HEK293 (cell line): ENCODE results near the gene HOXB4.

ENCODE experiments used
- CTCF ChIA-PET: fragments of 350-600 bp; formaldehyde crosslinking; extraction: SDS; loops from one replicate; lab custom pipeline; 2021; ENCODE audit warnings: antibody characterized with exemption; lab: Yijun Ruan, JAX
- POLR2A ChIA-PET: fragments of 300-600 bp; formaldehyde crosslinking; extraction: SDS; loops from one replicate; lab custom pipeline; 2020; ENCODE audit warnings: antibody characterized with exemption, inconsistent platforms; lab: Yijun Ruan, JAX
- H3K27ac ChIP-seq: fragments of 200-500 bp; sonication (Bioruptor generic); 2 replicates; pipeline ENCODE4 v1.5.1; 2014; ENCODE audit warnings: low read depth, low read length, control low read depth, inconsistent platforms; ENCODE audit errors: extremely low read depth
- H3K36me3 ChIP-seq, 2 experiments: fragments of 200-500 bp in 1 of 2; sonication (Bioruptor generic) in 1 of 2; 1 replicate in 1 of 2; 2 replicates in 1 of 2; pipeline ENCODE4 v1.5.1; 2014 to 2017; ENCODE audit warnings: inconsistent platforms in 2 of 2, low read length in 2 of 2; ENCODE audit not compliant: control insufficient read depth in 2 of 2, insufficient read depth in 1 of 2
- H3K4me1 ChIP-seq: fragments of 200-500 bp; sonication (Bioruptor generic); 2 replicates; pipeline ENCODE4 v1.5.1; 2014; ENCODE audit warnings: mild to moderate bottlenecking, low read length, inconsistent platforms; ENCODE audit not compliant: control insufficient read depth, insufficient read depth
- H3K4me3 ChIP-seq: 2 replicates; pipeline ENCODE4 v1.5.1; 2011; ENCODE audit warnings: low read depth, mild to moderate bottlenecking, control low read depth, low read length, moderate library complexity
- H3K9me3 ChIP-seq: fragments of 200-500 bp; sonication (Bioruptor generic); 2 replicates; pipeline ENCODE4 v1.5.1; 2014; ENCODE audit warnings: low read depth, low read length, inconsistent platforms; ENCODE audit not compliant: control insufficient read depth, insufficient read depth
- HOXC10 ChIP-seq: sonication (generic); formaldehyde crosslinking; IDR thresholded peaks from 2 replicates; pipeline ENCODE4 v1.8.1; 2023; ENCODE audit warnings: mild to moderate bottlenecking, missing genetic modification reagents
- KLF16 ChIP-seq: fragments of 450-650 bp; formaldehyde crosslinking; IDR thresholded peaks from 2 replicates; pipeline ENCODE4 v1.5.1; 2017; ENCODE audit warnings: missing biosample characterization, missing genetic modification characterization
- MZF1 ChIP-seq: fragments of 450-650 bp; formaldehyde crosslinking; IDR thresholded peaks from 2 replicates; pipeline ENCODE4 v1.5.1; 2017; ENCODE audit warnings: missing biosample characterization, missing genetic modification characterization, borderline replicate concordance
- SETDB1 ChIP-seq: IDR thresholded peaks from one replicate; pipeline ENCODE4 v1.6.1; 2017; ENCODE audit warnings: mild to moderate bottlenecking, low read length, moderate library complexity, mixed read lengths; ENCODE audit not compliant: insufficient read length
- SP2 ChIP-seq: fragments of 450-650 bp; formaldehyde crosslinking; IDR thresholded peaks from 2 replicates; pipeline ENCODE4 v1.5.1; 2016; ENCODE audit warnings: missing biosample characterization, missing genetic modification characterization
- TRIM28 ChIP-seq: IDR thresholded peaks from 2 replicates; pipeline ENCODE4 v1.6.1; 2011; ENCODE audit warnings: low read length, control low read depth, borderline replicate concordance
- ZBTB1 ChIP-seq: fragments of 450-650 bp; formaldehyde crosslinking; IDR thresholded peaks from 2 replicates; pipeline ENCODE4 v1.5.1; 2016; ENCODE audit warnings: missing biosample characterization, missing genetic modification characterization
- ZBTB20 ChIP-seq: fragments of 450-650 bp; formaldehyde crosslinking; IDR thresholded peaks from 2 replicates; pipeline ENCODE4 v1.5.1; 2016; ENCODE audit warnings: missing biosample characterization, missing genetic modification characterization
- ZNF146 ChIP-seq: fragments of 450-650 bp; formaldehyde crosslinking; IDR thresholded peaks from 2 replicates; pipeline ENCODE4 v1.5.1; 2016; ENCODE audit warnings: missing biosample characterization, missing genetic modification characterization
- ZNF155 ChIP-seq: fragments of 450-650 bp; formaldehyde crosslinking; IDR thresholded peaks from 2 replicates; pipeline ENCODE4 v1.5.1; 2016; ENCODE audit warnings: missing biosample characterization, missing genetic modification characterization
- ZNF169 ChIP-seq: fragments of 450-650 bp; formaldehyde crosslinking; IDR thresholded peaks from 2 replicates; pipeline ENCODE4 v1.5.1; 2016; ENCODE audit warnings: missing biosample characterization, missing genetic modification characterization
- ZNF175 ChIP-seq: fragments of 450-650 bp; formaldehyde crosslinking; IDR thresholded peaks from 2 replicates; pipeline ENCODE4 v1.5.1; 2016; ENCODE audit warnings: missing biosample characterization, missing genetic modification characterization
- ZNF221 ChIP-seq: fragments of 450-650 bp; formaldehyde crosslinking; IDR thresholded peaks from 2 replicates; pipeline ENCODE4 v1.5.1; 2017; ENCODE audit warnings: missing biosample characterization, missing genetic modification characterization, borderline replicate concordance
- ZNF239 ChIP-seq: fragments of 450-650 bp; formaldehyde crosslinking; IDR thresholded peaks from 2 replicates; pipeline ENCODE4 v1.5.1; 2016; ENCODE audit warnings: missing biosample characterization, missing genetic modification characterization
- ZNF24 ChIP-seq: fragments of 450-650 bp; formaldehyde crosslinking; IDR thresholded peaks from 2 replicates; pipeline ENCODE4 v1.5.1; 2016; ENCODE audit warnings: missing biosample characterization, missing genetic modification characterization
- ZNF324 ChIP-seq: fragments of 450-650 bp; formaldehyde crosslinking; IDR thresholded peaks from 2 replicates; pipeline ENCODE4 v1.5.1; 2016; ENCODE audit warnings: missing biosample characterization, missing genetic modification characterization
- ZNF335 ChIP-seq: fragments of 450-650 bp; formaldehyde crosslinking; conservative IDR thresholded peaks from 2 replicates; pipeline ENCODE4 v1.5.1; 2016; ENCODE audit warnings: missing biosample characterization, missing genetic modification characterization
- ZNF366 ChIP-seq: fragments of 450-650 bp; formaldehyde crosslinking; conservative IDR thresholded peaks from 2 replicates; pipeline ENCODE4 v1.5.1; 2016; ENCODE audit warnings: missing biosample characterization, missing genetic modification characterization
- ZNF391 ChIP-seq: fragments of 450-650 bp; formaldehyde crosslinking; IDR thresholded peaks from 2 replicates; pipeline ENCODE4 v1.5.1; 2016; ENCODE audit warnings: low read depth, missing biosample characterization, missing genetic modification characterization, borderline replicate concordance
- ZNF544 ChIP-seq: fragments of 450-650 bp; formaldehyde crosslinking; IDR thresholded peaks from 2 replicates; pipeline ENCODE4 v1.5.0; 2017; ENCODE audit warnings: missing biosample characterization, missing genetic modification characterization
- ZNF558 ChIP-seq: fragments of 450-650 bp; formaldehyde crosslinking; IDR thresholded peaks from 2 replicates; pipeline ENCODE4 v1.5.1; 2016; ENCODE audit warnings: missing biosample characterization, missing genetic modification characterization
- ZNF560 ChIP-seq: fragments of 450-650 bp; formaldehyde crosslinking; IDR thresholded peaks from 2 replicates; pipeline ENCODE4 v1.5.1; 2017; ENCODE audit warnings: missing biosample characterization, missing genetic modification characterization, borderline replicate concordance
- ZNF621 ChIP-seq: fragments of 450-650 bp; formaldehyde crosslinking; IDR thresholded peaks from 2 replicates; pipeline ENCODE4 v1.5.1; 2017; ENCODE audit warnings: missing biosample characterization, missing genetic modification characterization
- ZNF776 ChIP-seq: fragments of 450-650 bp; formaldehyde crosslinking; IDR thresholded peaks from 2 replicates; pipeline ENCODE4 v1.5.0; 2017; ENCODE audit warnings: missing biosample characterization, missing genetic modification characterization, borderline replicate concordance
- ZNF777 ChIP-seq: fragments of 450-650 bp; formaldehyde crosslinking; IDR thresholded peaks from 2 replicates; pipeline ENCODE4 v1.5.1; 2017; ENCODE audit warnings: missing biosample characterization, missing genetic modification characterization, borderline replicate concordance
- ZNF837 ChIP-seq: fragments of 450-650 bp; formaldehyde crosslinking; IDR thresholded peaks from 2 replicates; pipeline ENCODE4 v1.5.1; 2016; ENCODE audit warnings: missing biosample characterization, missing genetic modification characterization
- ZSCAN30 ChIP-seq: fragments of 450-650 bp; IDR thresholded peaks from 2 replicates; pipeline ENCODE4 v1.5.1; 2018; ENCODE audit warnings: missing biosample characterization, mild to moderate bottlenecking, missing genetic modification characterization, moderate library complexity
- TF ChIP-seq, protein P1 (sequence below): fragments of 450-650 bp; formaldehyde crosslinking; IDR thresholded peaks from 2 replicates; pipeline ENCODE4 v1.5.1; 2016; ENCODE audit warnings: missing biosample characterization, missing genetic modification characterization
- TF ChIP-seq, protein P2 (sequence below): fragments of 450-650 bp; formaldehyde crosslinking; IDR thresholded peaks from 2 replicates; pipeline ENCODE4 v1.5.1; 2017; ENCODE audit warnings: missing biosample characterization, missing genetic modification characterization
- TF ChIP-seq, protein P3 (sequence below): fragments of 450-650 bp; formaldehyde crosslinking; IDR thresholded peaks from 2 replicates; pipeline ENCODE4 v1.5.1; 2016; ENCODE audit warnings: missing biosample characterization, missing genetic modification characterization
- TF ChIP-seq, protein P4 (sequence below): fragments of 450-650 bp; formaldehyde crosslinking; IDR thresholded peaks from 2 replicates; pipeline ENCODE4 v1.5.1; 2017; ENCODE audit warnings: missing biosample characterization, missing genetic modification characterization

Gene HOXB4

DNA sequence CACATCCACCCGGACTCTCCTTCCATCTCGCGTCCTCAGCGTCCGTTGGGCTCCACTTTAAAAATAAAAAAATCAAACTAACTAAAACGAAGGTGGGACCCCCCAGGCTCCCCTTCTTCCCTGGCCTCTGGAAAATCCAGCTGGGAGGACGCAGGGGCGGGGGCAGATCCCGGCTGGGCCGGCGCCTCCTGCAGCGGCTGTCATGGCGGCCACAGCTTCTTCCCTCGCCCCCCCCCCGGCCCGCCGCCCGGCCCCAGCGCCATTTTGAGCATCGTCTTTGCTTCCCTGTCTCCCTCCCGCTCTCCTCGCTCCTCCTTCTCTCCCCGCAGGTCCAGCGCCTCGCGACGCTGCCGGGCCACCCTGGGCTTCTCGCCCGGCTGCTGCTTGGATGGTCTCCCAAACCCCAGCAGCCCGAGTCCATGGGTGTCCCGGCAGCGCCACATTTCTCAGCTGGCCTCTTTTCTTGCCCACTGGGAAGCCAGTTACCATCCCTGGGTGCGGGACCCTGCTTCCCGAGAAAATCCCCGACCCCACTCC, 36.5 kb downstream of the HOXB4 start:
- H3K27ac ChIP-seq = peak overlapping the region; percentile 100
- ChIA-PET CTCF (interaction anchor here (0.6 to 2.8 kb wide), 10 partner anchors 18 to 327 kb away, joined by 3 to 22 read pairs (median 3); no protein-coding TSS in a partner anchor), POLR2A (interaction anchor here (0.6 to 2.8 kb wide), 24 partner anchors 9 to 1175 kb away, joined by 3 to 25 read pairs (median 3); no protein-coding TSS in a partner anchor)
- H3K4me1 ChIP-seq = peaks cover 26% of the 10 kb centered on the region
- peak overlapping the region; percentile 79 for H3K4me3 ChIP-seq
- H3K36me3 ChIP-seq = peaks cover 5 to 11% of the 10 kb centered on the region in 2 experiments; a peak in 2 of 3 replicates
- no peaks in the 10 kb centered on the region for H3K9me3 ChIP-seq
- TF ChIP-seq ZNF560 (tag by site-specific recombination) = no peak
- no peak for TF ChIP-seq SP2 (tag by site-specific recombination)
- TF ChIP-seq ZNF324 = no peak
- TF ChIP-seq ZBTB1 = no peak
- no peak for TF ChIP-seq ZNF837 (tag by site-specific recombination)
- TF ChIP-seq ZSCAN30 (tag by site-specific recombination) = no peak
- TF ChIP-seq ZNF335 (tag by site-specific recombination) = peak; percentile 88
- no peak for TF ChIP-seq SETDB1
- no peak for TF ChIP-seq ZNF155
- TF ChIP-seq, protein P1, sequence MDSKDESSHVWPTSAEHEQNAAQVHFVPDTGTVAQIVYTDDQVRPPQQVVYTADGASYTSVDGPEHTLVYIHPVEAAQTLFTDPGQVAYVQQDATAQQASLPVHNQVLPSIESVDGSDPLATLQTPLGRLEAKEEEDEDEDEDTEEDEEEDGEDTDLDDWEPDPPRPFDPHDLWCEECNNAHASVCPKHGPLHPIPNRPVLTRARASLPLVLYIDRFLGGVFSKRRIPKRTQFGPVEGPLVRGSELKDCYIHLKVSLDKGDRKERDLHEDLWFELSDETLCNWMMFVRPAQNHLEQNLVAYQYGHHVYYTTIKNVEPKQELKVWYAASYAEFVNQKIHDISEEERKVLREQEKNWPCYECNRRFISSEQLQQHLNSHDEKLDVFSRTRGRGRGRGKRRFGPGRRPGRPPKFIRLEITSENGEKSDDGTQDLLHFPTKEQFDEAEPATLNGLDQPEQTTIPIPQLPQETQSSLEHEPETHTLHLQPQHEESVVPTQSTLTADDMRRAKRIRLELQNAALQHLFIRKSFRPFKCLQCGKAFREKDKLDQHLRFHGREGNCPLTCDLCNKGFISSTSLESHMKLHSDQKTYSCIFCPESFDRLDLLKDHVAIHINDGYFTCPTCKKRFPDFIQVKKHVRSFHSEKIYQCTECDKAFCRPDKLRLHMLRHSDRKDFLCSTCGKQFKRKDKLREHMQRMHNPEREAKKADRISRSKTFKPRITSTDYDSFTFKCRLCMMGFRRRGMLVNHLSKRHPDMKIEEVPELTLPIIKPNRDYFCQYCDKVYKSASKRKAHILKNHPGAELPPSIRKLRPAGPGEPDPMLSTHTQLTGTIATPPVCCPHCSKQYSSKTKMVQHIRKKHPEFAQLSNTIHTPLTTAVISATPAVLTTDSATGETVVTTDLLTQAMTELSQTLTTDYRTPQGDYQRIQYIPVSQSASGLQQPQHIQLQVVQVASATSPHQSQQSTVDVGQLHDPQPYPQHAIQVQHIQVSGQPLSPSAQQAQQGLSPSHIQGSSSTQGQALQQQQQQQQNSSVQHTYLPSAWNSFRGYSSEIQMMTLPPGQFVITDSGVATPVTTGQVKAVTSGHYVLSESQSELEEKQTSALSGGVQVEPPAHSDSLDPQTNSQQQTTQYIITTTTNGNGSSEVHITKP (tag by site-specific recombination) = peak; percentile 63
- TF ChIP-seq ZNF239 = no peak
- TF ChIP-seq, protein P2, sequence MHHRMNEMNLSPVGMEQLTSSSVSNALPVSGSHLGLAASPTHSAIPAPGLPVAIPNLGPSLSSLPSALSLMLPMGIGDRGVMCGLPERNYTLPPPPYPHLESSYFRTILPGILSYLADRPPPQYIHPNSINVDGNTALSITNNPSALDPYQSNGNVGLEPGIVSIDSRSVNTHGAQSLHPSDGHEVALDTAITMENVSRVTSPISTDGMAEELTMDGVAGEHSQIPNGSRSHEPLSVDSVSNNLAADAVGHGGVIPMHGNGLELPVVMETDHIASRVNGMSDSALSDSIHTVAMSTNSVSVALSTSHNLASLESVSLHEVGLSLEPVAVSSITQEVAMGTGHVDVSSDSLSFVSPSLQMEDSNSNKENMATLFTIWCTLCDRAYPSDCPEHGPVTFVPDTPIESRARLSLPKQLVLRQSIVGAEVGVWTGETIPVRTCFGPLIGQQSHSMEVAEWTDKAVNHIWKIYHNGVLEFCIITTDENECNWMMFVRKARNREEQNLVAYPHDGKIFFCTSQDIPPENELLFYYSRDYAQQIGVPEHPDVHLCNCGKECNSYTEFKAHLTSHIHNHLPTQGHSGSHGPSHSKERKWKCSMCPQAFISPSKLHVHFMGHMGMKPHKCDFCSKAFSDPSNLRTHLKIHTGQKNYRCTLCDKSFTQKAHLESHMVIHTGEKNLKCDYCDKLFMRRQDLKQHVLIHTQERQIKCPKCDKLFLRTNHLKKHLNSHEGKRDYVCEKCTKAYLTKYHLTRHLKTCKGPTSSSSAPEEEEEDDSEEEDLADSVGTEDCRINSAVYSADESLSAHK (tag by site-specific recombination) = no peak
- TF ChIP-seq ZNF777 (tag by site-specific recombination) = no peak
- no peak for TF ChIP-seq ZNF621
- no peak for TF ChIP-seq ZNF391 (tag by site-specific recombination)
- TF ChIP-seq TRIM28 = no peak
- no peak for TF ChIP-seq ZNF544
- peak; percentile 76 for TF ChIP-seq ZNF366
- TF ChIP-seq ZNF558 (tag by site-specific recombination) = no peak
- peak; percentile 21; the same call in 1 of the 2 replicates for TF ChIP-seq ZNF24 (tag by site-specific recombination)
- TF ChIP-seq ZNF175 (tag by site-specific recombination) = no peak
- TF ChIP-seq ZNF776 (tag by site-specific recombination) = no peak
- no peak for TF ChIP-seq ZNF221 (tag by site-specific recombination)
- TF ChIP-seq KLF16 (tag by site-specific recombination) = peak; percentile 52; the same call in 1 of the 2 replicates
- TF ChIP-seq HOXC10 (CRISPR knock-in tag) = no peak
- TF ChIP-seq, protein P3, sequence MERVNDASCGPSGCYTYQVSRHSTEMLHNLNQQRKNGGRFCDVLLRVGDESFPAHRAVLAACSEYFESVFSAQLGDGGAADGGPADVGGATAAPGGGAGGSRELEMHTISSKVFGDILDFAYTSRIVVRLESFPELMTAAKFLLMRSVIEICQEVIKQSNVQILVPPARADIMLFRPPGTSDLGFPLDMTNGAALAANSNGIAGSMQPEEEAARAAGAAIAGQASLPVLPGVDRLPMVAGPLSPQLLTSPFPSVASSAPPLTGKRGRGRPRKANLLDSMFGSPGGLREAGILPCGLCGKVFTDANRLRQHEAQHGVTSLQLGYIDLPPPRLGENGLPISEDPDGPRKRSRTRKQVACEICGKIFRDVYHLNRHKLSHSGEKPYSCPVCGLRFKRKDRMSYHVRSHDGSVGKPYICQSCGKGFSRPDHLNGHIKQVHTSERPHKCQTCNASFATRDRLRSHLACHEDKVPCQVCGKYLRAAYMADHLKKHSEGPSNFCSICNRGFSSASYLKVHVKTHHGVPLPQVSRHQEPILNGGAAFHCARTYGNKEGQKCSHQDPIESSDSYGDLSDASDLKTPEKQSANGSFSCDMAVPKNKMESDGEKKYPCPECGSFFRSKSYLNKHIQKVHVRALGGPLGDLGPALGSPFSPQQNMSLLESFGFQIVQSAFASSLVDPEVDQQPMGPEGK (tag by site-specific recombination) = peak; percentile 92
- 0 out of 2 replicates have a peak, but pooled peaks have one; percentile 6 for TF ChIP-seq ZNF146 (tag by site-specific recombination)
- TF ChIP-seq, protein P4, sequence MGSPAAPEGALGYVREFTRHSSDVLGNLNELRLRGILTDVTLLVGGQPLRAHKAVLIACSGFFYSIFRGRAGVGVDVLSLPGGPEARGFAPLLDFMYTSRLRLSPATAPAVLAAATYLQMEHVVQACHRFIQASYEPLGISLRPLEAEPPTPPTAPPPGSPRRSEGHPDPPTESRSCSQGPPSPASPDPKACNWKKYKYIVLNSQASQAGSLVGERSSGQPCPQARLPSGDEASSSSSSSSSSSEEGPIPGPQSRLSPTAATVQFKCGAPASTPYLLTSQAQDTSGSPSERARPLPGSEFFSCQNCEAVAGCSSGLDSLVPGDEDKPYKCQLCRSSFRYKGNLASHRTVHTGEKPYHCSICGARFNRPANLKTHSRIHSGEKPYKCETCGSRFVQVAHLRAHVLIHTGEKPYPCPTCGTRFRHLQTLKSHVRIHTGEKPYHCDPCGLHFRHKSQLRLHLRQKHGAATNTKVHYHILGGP (tag by site-specific recombination) = no peak
- no peak for TF ChIP-seq ZNF169 (tag by site-specific recombination)
- TF ChIP-seq MZF1 (tag by site-specific recombination) = peak; percentile 22; the same call in 1 of the 2 replicates
- no peak for TF ChIP-seq ZBTB20 (tag by site-specific recombination)
